ENCODE results near the gene ATAD3B. TPM values are rescaled to one million over a fixed set of nuclear protein-coding genes. Genes with fewer than 3 reads are reported as not detected.

ATAD3B gene
- total and polyA plus RNA-seq, 2 of the 13 experiments (the other 11 are each of a cell fraction or from before 2014, with no cell fraction given): 9.6 to 31.1 TPM

GRCh38 chr1:1471389-1472052 lies at the start of gene ATAD3B (continued):
- TF ChIP-seq ZNF572 (CRISPR knock-in tag; IDR thresholded peaks at IDR 0.05): no peak
- peak; percentile 67 for TF ChIP-seq POLR2AphosphoS5 (IDR thresholded peaks at IDR 0.05; ENCODE audit: low read depth, low read length)
- TF ChIP-seq CTCF (CRISPR knock-in tag; IDR thresholded peaks at IDR 0.05): peak; percentile 27; the same call in 1 of the 2 replicates
- peak; percentile 93 for TF ChIP-seq MXD4 (CRISPR knock-in tag; IDR thresholded peaks at IDR 0.05)
- peak; percentile 90; the same call in 1 of the 3 replicates for TF ChIP-seq MXI1 (IDR thresholded peaks at IDR 0.05; ENCODE audit: borderline replicate concordance, low read depth, low read length)
- TF ChIP-seq, protein P1, sequence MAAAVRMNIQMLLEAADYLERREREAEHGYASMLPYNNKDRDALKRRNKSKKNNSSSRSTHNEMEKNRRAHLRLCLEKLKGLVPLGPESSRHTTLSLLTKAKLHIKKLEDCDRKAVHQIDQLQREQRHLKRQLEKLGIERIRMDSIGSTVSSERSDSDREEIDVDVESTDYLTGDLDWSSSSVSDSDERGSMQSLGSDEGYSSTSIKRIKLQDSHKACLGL (CRISPR knock-in tag; IDR thresholded peaks at IDR 0.05): peak; percentile 83
- TF ChIP-seq SNAPC5 (CRISPR knock-in tag; IDR thresholded peaks at IDR 0.05; ENCODE audit: borderline replicate concordance): no peak
- peak; percentile 84; the same call in 1 of the 2 replicates for TF ChIP-seq E2F1 (CRISPR knock-in tag; IDR thresholded peaks at IDR 0.05)
- TF ChIP-seq ESRRA (CRISPR knock-in tag; IDR thresholded peaks at IDR 0.05; ENCODE audit: low read depth): peak; percentile 42; the same call in 1 of the 2 replicates
- peak; percentile 69 for TF ChIP-seq SALL1 (CRISPR knock-in tag; IDR thresholded peaks at IDR 0.05)
- peak; percentile 59; the same call in 1 of the 2 replicates for TF ChIP-seq CBX5 (CRISPR knock-in tag; IDR thresholded peaks at IDR 0.05; ENCODE audit: borderline replicate concordance)
- TF ChIP-seq CHCHD3 (CRISPR knock-in tag; IDR thresholded peaks at IDR 0.05): no peak
- no peak for TF ChIP-seq PCBP1 (IDR thresholded peaks at IDR 0.05; ENCODE audit: borderline replicate concordance, low read depth, low read length)
- no peak for TF ChIP-seq RNF2 (conservative IDR thresholded peaks at IDR 0.05; ENCODE audit: low read depth)
- TF ChIP-seq, protein P2, sequence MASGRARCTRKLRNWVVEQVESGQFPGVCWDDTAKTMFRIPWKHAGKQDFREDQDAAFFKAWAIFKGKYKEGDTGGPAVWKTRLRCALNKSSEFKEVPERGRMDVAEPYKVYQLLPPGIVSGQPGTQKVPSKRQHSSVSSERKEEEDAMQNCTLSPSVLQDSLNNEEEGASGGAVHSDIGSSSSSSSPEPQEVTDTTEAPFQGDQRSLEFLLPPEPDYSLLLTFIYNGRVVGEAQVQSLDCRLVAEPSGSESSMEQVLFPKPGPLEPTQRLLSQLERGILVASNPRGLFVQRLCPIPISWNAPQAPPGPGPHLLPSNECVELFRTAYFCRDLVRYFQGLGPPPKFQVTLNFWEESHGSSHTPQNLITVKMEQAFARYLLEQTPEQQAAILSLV (CRISPR knock-in tag; IDR thresholded peaks at IDR 0.05; ENCODE audit: borderline replicate concordance): no peak
- TF ChIP-seq, protein P3, sequence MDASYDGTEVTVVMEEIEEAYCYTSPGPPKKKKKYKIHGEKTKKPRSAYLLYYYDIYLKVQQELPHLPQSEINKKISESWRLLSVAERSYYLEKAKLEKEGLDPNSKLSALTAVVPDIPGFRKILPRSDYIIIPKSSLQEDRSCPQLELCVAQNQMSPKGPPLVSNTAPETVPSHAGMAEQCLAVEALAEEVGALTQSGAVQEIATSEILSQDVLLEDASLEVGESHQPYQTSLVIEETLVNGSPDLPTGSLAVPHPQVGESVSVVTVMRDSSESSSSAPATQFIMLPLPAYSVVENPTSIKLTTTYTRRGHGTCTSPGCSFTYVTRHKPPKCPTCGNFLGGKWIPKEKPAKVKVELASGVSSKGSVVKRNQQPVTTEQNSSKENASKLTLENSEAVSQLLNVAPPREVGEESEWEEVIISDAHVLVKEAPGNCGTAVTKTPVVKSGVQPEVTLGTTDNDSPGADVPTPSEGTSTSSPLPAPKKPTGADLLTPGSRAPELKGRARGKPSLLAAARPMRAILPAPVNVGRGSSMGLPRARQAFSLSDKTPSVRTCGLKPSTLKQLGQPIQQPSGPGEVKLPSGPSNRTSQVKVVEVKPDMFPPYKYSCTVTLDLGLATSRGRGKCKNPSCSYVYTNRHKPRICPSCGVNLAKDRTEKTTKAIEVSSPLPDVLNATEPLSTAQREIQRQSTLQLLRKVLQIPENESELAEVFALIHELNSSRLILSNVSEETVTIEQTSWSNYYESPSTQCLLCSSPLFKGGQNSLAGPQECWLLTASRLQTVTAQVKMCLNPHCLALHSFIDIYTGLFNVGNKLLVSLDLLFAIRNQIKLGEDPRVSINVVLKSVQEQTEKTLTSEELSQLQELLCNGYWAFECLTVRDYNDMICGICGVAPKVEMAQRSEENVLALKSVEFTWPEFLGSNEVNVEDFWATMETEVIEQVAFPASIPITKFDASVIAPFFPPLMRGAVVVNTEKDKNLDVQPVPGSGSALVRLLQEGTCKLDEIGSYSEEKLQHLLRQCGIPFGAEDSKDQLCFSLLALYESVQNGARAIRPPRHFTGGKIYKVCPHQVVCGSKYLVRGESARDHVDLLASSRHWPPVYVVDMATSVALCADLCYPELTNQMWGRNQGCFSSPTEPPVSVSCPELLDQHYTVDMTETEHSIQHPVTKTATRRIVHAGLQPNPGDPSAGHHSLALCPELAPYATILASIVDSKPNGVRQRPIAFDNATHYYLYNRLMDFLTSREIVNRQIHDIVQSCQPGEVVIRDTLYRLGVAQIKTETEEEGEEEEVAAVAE (CRISPR knock-in tag; IDR thresholded peaks at IDR 0.05; ENCODE audit: borderline replicate concordance): peak; percentile 47; the same call in 1 of the 2 replicates
- TF ChIP-seq GTF3A (CRISPR knock-in tag; conservative IDR thresholded peaks at IDR 0.05): no peak
- peak; percentile 61; the same call in 1 of the 2 replicates for TF ChIP-seq MED1 (CRISPR knock-in tag; IDR thresholded peaks at IDR 0.05)
- TF ChIP-seq PHF21A (CRISPR knock-in tag; IDR thresholded peaks at IDR 0.05): peak; percentile 56; the same call in 1 of the 2 replicates
